ENCODE data around the gene NBPF11. TPM values are rescaled to one million over a fixed set of nuclear protein-coding genes. Genes with fewer than 3 reads are reported as not detected.

The NBPF11 gene, protein sequence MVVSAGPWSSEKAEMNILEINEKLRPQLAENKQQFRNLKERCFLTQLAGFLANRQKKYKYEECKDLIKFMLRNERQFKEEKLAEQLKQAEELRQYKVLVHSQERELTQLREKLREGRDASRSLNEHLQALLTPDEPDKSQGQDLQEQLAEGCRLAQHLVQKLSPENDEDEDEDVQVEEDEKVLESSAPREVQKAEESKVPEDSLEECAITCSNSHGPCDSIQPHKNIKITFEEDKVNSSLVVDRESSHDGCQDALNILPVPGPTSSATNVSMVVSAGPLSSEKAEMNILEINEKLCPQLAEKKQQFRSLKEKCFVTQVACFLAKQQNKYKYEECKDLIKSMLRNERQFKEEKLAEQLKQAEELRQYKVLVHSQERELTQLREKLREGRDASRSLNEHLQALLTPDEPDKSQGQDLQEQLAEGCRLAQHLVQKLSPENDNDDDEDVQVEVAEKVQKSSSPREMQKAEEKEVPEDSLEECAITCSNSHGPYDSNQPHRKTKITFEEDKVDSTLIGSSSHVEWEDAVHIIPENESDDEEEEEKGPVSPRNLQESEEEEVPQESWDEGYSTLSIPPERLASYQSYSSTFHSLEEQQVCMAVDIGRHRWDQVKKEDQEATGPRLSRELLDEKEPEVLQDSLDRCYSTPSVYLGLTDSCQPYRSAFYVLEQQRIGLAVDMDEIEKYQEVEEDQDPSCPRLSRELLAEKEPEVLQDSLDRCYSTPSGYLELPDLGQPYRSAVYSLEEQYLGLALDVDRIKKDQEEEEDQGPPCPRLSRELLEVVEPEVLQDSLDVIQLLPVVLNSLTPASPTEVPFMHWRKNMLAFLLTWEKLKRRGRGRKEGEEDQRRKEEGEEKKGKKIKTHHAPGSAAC
- 3.7 and 7.1 TPM in 2 replicates for total RNA-seq

DNA sequence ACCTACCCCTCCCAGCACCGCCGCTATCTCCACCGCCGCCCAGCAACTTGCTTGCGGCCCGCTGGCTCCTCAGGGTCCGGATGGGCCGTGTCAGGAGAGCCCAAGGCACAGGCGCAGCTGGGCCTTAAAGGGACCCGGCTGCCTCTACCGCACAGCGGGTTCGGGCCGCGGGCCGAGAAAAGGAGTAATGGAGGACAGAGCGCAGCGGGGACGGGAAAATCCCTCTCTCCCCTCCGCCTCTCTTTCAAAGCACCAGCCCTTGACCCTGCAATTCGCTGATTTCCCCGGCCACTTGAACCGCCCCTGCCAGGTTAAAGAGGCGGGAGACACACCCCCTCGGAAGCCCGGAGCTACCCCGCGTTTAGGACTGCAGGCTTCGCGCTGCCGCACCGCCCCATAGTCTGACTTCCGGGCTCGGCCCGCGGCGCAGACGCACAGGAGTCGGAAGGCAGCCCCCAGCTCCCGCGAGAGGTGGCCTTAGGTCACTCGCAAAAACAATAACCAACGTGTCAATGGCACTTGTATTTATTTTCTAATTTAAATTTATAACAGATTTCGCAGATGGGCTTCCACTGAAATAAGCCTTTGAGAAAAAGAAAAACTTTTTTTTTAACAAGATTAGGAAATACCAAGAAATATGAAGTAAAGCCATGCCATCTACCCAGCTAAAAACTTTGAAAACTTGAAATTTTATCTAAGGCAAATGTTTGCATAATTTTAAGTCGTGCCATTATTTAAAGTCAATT is at the start of gene NBPF11:
Gene NBPF11, minus strand, starts transcription at position 371 of the 746 bp plus-strand sequence. CDS start 25,278 bp downstream, outside the sequence.

Small RNA genes lying within 50 kb of the gene (small RNA-seq; reads per million reads assigned to genes)
- not detected for gene RNA5SP57

Other genes starting within 250 kb of the NBPF11 start
- not detected in 2 replicates for gene GJA8, start 249.5 kb downstream of the NBPF11 start, total RNA-seq
- 14.5 and 29.7 TPM in 2 replicates for gene GPR89B, start 223.9 kb downstream of the NBPF11 start, total RNA-seq